Measurements from ENCODE around the gene CASP3.

The CASP3 gene

GRCh38 chr4:184688005-184688404 lies 38.8 kb upstream of the CASP3 start:
- no peak overlapping the region for H3K4me3 ChIP-seq (ENCODE audit: low read length in 2 of 2)
- no CpG with 5 or more reads among the region's 3 CpGs for WGBS, 2 donors (ENCODE audit: extremely low coverage in 2 of 2, insufficient read length in 2 of 2, insufficient replicate concordance in 1 of 2)
- H3K23ac ChIP-seq (ENCODE audit: low read depth, low read length, poor library complexity) = no peak overlapping the region
- peaks cover 0 to 1% of the 10 kb centered on the region in 2 donors for H3K4me1 ChIP-seq (ENCODE audit: control insufficient read depth in 2 of 2, insufficient read depth in 1 of 2, low read depth in 1 of 2, low read length in 2 of 2)
- no peak overlapping the region for H2AK5ac ChIP-seq (ENCODE audit: low read depth, low read length)
- no peak overlapping the region for H4K8ac ChIP-seq (ENCODE audit: low read depth, low read length)
- H3K18ac ChIP-seq (ENCODE audit: low read length) = no peak overlapping the region
- H2BK120ac ChIP-seq (ENCODE audit: low read depth, low read length) = no peak overlapping the region
- no peak overlapping the region for H3K4me2 ChIP-seq (ENCODE audit: insufficient read depth, low read length, poor library complexity, severe bottlenecking)
- no peak for DNase-seq (ENCODE audit: low spot score)
- no peak overlapping the region for H2BK5ac ChIP-seq (ENCODE audit: low read length)
- H3K27ac ChIP-seq (replicated peaks; ENCODE audit: low read length) = no peak overlapping the region
- H3K27me3 ChIP-seq (ENCODE audit: control insufficient read depth in 3 of 3, insufficient read depth in 3 of 3, low read depth in 1 of 3, low read length in 3 of 3) = no peaks in the 10 kb centered on the region
- H3K79me1 ChIP-seq (ENCODE audit: low read depth, low read length) = no peaks in the 10 kb centered on the region
- no peak overlapping the region for H3K4ac ChIP-seq (ENCODE audit: low read length)
- H2AFZ ChIP-seq (ENCODE audit: low read length) = no peak overlapping the region
- no peak overlapping the region for H3K9ac ChIP-seq (ENCODE audit: low read depth, low read length, poor library complexity)
- H4K91ac ChIP-seq (ENCODE audit: low read depth, low read length, poor library complexity) = no peak overlapping the region
- H3K9me3 ChIP-seq (replicated peaks in 1 of 2; ENCODE audit: control insufficient read depth in 2 of 2, insufficient read depth in 1 of 2, low read depth in 1 of 2, low read length in 2 of 2) = no peaks in the 10 kb centered on the region
- H3K36me3 ChIP-seq (replicated peaks in 1 of 2; ENCODE audit: control insufficient read depth in 2 of 2, insufficient read depth in 2 of 2, low read length in 2 of 2) = peaks cover 0 to 41% of the 10 kb centered on the region in 2 donors
- no peak overlapping the region for H2BK12ac ChIP-seq (ENCODE audit: low read length)
- H2BK15ac ChIP-seq (ENCODE audit: low read length) = no peak overlapping the region
- no peak overlapping the region for H3K14ac ChIP-seq (ENCODE audit: low read length)

- Histone ChIP-seq H2AK5ac (ENCODE audit: low read depth, low read length) (no peak overlapping the region), H4K91ac (ENCODE audit: low read depth, low read length, poor library complexity) (no peak overlapping the region), H2BK15ac (ENCODE audit: low read length) (no peak overlapping the region), H3K79me1 (ENCODE audit: low read depth, low read length) (no peaks in the 10 kb centered on the region), H4K8ac (ENCODE audit: low read depth, low read length) (no peak overlapping the region), H3K27ac (replicated peaks; ENCODE audit: low read length) (no peak overlapping the region), H2BK5ac (ENCODE audit: low read length) (no peak overlapping the region), H3K4me1 (ENCODE audit: control insufficient read depth in 2 of 2, insufficient read depth in 1 of 2, low read depth in 1 of 2, low read length in 2 of 2) (peaks cover 0 to 1% of the 10 kb centered on the region in 2 donors), H3K18ac (ENCODE audit: low read length) (no peak overlapping the region), H3K9me3 (replicated peaks in 1 of 2; ENCODE audit: control insufficient read depth in 2 of 2, insufficient read depth in 1 of 2, low read depth in 1 of 2, low read length in 2 of 2) (peaks cover 0 to 1% of the 10 kb centered on the region in 2 donors), H3K27me3 (ENCODE audit: control insufficient read depth in 3 of 3, insufficient read depth in 3 of 3, low read depth in 1 of 3, low read length in 3 of 3) (no peaks in the 10 kb centered on the region), H3K36me3 (replicated peaks in 1 of 2; ENCODE audit: control insufficient read depth in 2 of 2, insufficient read depth in 2 of 2, low read length in 2 of 2) (peaks cover 0 to 31% of the 10 kb centered on the region in 2 donors), H2AFZ (ENCODE audit: low read length) (no peak overlapping the region), H2BK120ac (ENCODE audit: low read depth, low read length) (no peak overlapping the region), H3K4ac (ENCODE audit: low read length) (no peak overlapping the region), H3K23ac (ENCODE audit: low read depth, low read length, poor library complexity) (no peak overlapping the region), H2BK12ac (ENCODE audit: low read length) (no peak overlapping the region), H3K9ac (ENCODE audit: low read depth, low read length, poor library complexity) (no peak overlapping the region), H3K4me2 (ENCODE audit: insufficient read depth, low read length, poor library complexity, severe bottlenecking) (no peak overlapping the region), H3K4me3 (ENCODE audit: low read length in 2 of 2) (no peak overlapping the region), H3K14ac (ENCODE audit: low read length) (no peak overlapping the region)
- WGBS, 2 donors (ENCODE audit: extremely low coverage in 2 of 2, insufficient read length in 2 of 2, insufficient replicate concordance in 1 of 2) = no CpG with 5 or more reads among the region's 5 CpGs
- DNase-seq (ENCODE audit: low spot score) = no peak
Measured at GRCh38 chr4:184684491-184685189, 35.4 kb upstream of the CASP3 start.

GRCh38 chr4:184681916-184682315 lies 32.7 kb upstream of the CASP3 start:
- Histone ChIP-seq H3K27ac (replicated peaks; ENCODE audit: low read length) (no peak overlapping the region), H4K91ac (ENCODE audit: low read depth, low read length, poor library complexity) (no peak overlapping the region), H3K9me3 (replicated peaks in 1 of 2; ENCODE audit: control insufficient read depth in 2 of 2, insufficient read depth in 1 of 2, low read depth in 1 of 2, low read length in 2 of 2) (peaks cover 2 to 8% of the 10 kb centered on the region in 2 donors), H3K4me2 (ENCODE audit: insufficient read depth, low read length, poor library complexity, severe bottlenecking) (no peak overlapping the region), H3K4me3 (ENCODE audit: low read length in 2 of 2) (no peak overlapping the region), H3K23ac (ENCODE audit: low read depth, low read length, poor library complexity) (no peak overlapping the region), H2BK15ac (ENCODE audit: low read length) (no peak overlapping the region), H2AK5ac (ENCODE audit: low read depth, low read length) (no peak overlapping the region), H2BK5ac (ENCODE audit: low read length) (no peak overlapping the region), H4K8ac (ENCODE audit: low read depth, low read length) (no peak overlapping the region), H3K4me1 (ENCODE audit: control insufficient read depth in 2 of 2, insufficient read depth in 1 of 2, low read depth in 1 of 2, low read length in 2 of 2) (no peaks in the 10 kb centered on the region), H3K14ac (ENCODE audit: low read length) (no peak overlapping the region), H3K27me3 (ENCODE audit: control insufficient read depth in 3 of 3, insufficient read depth in 3 of 3, low read depth in 1 of 3, low read length in 3 of 3) (no peaks in the 10 kb centered on the region), H2AFZ (ENCODE audit: low read length) (no peak overlapping the region), H3K79me1 (ENCODE audit: low read depth, low read length) (no peaks in the 10 kb centered on the region), H3K4ac (ENCODE audit: low read length) (no peak overlapping the region), H3K9ac (ENCODE audit: low read depth, low read length, poor library complexity) (no peak overlapping the region), H3K36me3 (replicated peaks in 1 of 2; ENCODE audit: control insufficient read depth in 2 of 2, insufficient read depth in 2 of 2, low read length in 2 of 2) (peaks cover 0 to 38% of the 10 kb centered on the region in 2 donors), H2BK12ac (ENCODE audit: low read length) (no peak overlapping the region), H3K18ac (ENCODE audit: low read length) (no peak overlapping the region), H2BK120ac (ENCODE audit: low read depth, low read length) (no peak overlapping the region)
- no peak for DNase-seq (ENCODE audit: low spot score)
- no CpG with 5 or more reads among the region's 1 CpG for WGBS, 2 donors (ENCODE audit: extremely low coverage in 2 of 2, insufficient read length in 2 of 2, insufficient replicate concordance in 1 of 2)

GRCh38 chr4:184680698-184681097 lies 31.5 kb upstream of the CASP3 start:
- Histone ChIP-seq H3K4me2 (ENCODE audit: insufficient read depth, low read length, poor library complexity, severe bottlenecking) (no peak overlapping the region), H3K14ac (ENCODE audit: low read length) (no peak overlapping the region)
- WGBS, 2 donors (ENCODE audit: extremely low coverage in 2 of 2, insufficient read length in 2 of 2, insufficient replicate concordance in 1 of 2) = no CpG with 5 or more reads among the region's 9 CpGs

More at GRCh38 chr4:184680698-184681097, 31.5 kb upstream of the CASP3 start:
- Histone ChIP-seq H2BK12ac (ENCODE audit: low read length) (no peak overlapping the region), H4K8ac (ENCODE audit: low read depth, low read length) (no peak overlapping the region), H2BK5ac (ENCODE audit: low read length) (no peak overlapping the region), H3K23ac (ENCODE audit: low read depth, low read length, poor library complexity) (no peak overlapping the region), H3K18ac (ENCODE audit: low read length) (no peak overlapping the region), H3K9me3 (replicated peaks in 1 of 2; ENCODE audit: control insufficient read depth in 2 of 2, insufficient read depth in 1 of 2, low read depth in 1 of 2, low read length in 2 of 2) (peaks cover 2 to 8% of the 10 kb centered on the region in 2 donors), H3K9ac (ENCODE audit: low read depth, low read length, poor library complexity) (no peak overlapping the region), H3K36me3 (replicated peaks in 1 of 2; ENCODE audit: control insufficient read depth in 2 of 2, insufficient read depth in 2 of 2, low read length in 2 of 2) (peaks cover 0 to 32% of the 10 kb centered on the region in 2 donors), H2BK15ac (ENCODE audit: low read length) (no peak overlapping the region), H2AFZ (ENCODE audit: low read length) (no peak overlapping the region), H3K4me1 (ENCODE audit: control insufficient read depth in 2 of 2, insufficient read depth in 1 of 2, low read depth in 1 of 2, low read length in 2 of 2) (no peaks in the 10 kb centered on the region), H3K4ac (ENCODE audit: low read length) (no peak overlapping the region), H4K91ac (ENCODE audit: low read depth, low read length, poor library complexity) (no peak overlapping the region), H3K4me3 (ENCODE audit: low read length in 2 of 2) (no peak overlapping the region), H3K79me1 (ENCODE audit: low read depth, low read length) (no peaks in the 10 kb centered on the region), H3K27me3 (ENCODE audit: control insufficient read depth in 3 of 3, insufficient read depth in 3 of 3, low read depth in 1 of 3, low read length in 3 of 3) (no peaks in the 10 kb centered on the region), H2BK120ac (ENCODE audit: low read depth, low read length) (no peak overlapping the region), H3K27ac (replicated peaks; ENCODE audit: low read length) (no peak overlapping the region), H2AK5ac (ENCODE audit: low read depth, low read length) (no peak overlapping the region)
- no peak for DNase-seq (ENCODE audit: low spot score)

All from neuronal stem cell (in vitro differentiated cells).